GM12865 (cell line): ENCODE measurements around the gene OSM.

Experiments
- DNase-seq: peaks from one replicate; pipeline ENCODE4 v3.0.0; 2010; ENCODE audit warnings: low read depth
- H3K4me3 ChIP-seq: 2 replicates; pipeline ENCODE4 v1.5.1; 2011; ENCODE audit warnings: mild to moderate bottlenecking, low read depth, low read length, control low read depth
- TF ChIP-seq, protein P1 (sequence below): IDR thresholded peaks from 2 replicates; pipeline ENCODE4 v1.5.1; 2011; ENCODE audit warnings: low read length, control low read depth, low read depth, inconsistent platforms; ENCODE audit not compliant: insufficient read depth; ENCODE audit errors: missing control alignments

Gene OSM

DNA sequence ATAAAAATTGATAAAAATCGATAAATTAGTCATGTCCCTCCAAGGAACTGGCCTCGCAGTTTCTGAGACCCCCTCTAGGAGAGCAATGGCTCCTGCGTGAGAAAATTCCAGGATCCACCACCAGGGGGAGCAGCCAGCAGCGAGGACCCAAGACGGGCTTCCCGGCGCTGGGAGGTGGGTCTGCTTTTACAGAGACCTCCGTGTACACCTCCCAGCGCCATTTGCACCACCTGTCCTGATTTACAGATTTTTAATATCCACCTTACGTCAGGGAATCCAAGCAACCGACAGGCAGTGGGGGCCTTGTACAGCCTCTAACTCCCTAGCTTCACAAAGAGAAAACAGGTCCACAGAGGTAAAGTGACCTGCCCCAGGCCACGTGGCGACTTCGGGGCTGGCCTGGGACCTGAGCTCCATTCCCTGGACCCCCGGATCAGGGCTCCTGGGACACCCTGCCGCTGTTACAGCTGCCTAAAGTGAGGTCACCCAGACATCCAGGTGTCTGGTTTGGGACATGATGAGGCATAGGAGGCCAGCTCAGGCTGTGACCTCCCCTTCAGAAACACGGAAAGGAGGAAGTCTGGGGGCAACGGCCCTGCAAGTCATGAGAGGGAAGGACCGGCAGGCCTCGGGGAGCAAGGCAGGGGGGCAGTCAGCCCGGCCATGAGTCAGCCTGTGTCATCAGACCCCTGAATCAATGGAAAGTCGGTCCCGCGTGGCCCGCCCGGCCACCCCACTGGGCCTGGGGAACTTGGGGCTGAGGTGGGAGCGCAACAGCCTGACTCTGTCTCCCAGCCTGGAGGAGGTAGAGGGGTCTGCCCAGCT is 3.5 kb downstream of the OSM start:
- TF ChIP-seq, protein P1, sequence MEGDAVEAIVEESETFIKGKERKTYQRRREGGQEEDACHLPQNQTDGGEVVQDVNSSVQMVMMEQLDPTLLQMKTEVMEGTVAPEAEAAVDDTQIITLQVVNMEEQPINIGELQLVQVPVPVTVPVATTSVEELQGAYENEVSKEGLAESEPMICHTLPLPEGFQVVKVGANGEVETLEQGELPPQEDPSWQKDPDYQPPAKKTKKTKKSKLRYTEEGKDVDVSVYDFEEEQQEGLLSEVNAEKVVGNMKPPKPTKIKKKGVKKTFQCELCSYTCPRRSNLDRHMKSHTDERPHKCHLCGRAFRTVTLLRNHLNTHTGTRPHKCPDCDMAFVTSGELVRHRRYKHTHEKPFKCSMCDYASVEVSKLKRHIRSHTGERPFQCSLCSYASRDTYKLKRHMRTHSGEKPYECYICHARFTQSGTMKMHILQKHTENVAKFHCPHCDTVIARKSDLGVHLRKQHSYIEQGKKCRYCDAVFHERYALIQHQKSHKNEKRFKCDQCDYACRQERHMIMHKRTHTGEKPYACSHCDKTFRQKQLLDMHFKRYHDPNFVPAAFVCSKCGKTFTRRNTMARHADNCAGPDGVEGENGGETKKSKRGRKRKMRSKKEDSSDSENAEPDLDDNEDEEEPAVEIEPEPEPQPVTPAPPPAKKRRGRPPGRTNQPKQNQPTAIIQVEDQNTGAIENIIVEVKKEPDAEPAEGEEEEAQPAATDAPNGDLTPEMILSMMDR, result peak; percentile 85
- peak; percentile 76 for DNase-seq
- H3K4me3 ChIP-seq, result no peak overlapping the region

DNA sequence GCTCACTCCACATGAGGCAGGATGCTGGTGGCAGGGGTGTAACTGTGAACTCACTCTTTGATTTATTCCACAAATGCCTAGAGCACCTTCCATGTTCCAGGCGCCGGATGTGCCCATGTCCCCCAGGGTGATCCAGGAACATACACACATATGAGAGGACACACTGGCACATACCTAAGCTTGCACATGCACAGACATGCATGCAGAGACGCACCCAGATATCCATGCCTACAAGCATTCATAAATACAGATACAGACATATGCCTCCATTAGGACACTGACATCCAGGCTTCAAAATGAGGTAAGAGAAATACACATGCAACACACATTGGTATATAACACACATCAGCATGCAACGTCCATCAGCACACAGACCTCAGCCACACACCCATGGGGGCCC is 4.5 kb downstream of the OSM start:
- H3K4me3 ChIP-seq, result no peak overlapping the region
- no peak for DNase-seq
- TF ChIP-seq, protein P1, result no peak

DNA sequence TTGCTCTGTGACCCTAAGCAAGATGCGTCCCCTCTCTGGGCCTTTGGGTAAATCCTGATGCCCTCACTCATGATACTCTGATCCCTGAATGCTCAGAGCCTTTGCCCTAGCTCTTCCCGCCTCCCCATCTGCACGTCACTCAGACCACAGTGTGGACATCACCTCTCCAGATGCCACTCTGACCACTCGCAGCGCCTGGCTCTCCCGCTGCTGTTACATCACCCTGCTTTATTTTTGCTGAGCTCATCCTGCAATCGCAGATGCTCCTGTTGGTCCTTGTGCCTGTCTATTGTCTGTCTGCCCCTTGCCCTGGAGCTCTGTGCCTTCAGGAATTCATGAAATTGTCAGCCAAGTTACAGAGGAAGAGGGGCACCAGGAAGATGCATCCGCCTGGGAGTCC is 5.5 kb downstream of the OSM start:
- no peak for DNase-seq
- TF ChIP-seq, protein P1, result no peak
- no peak overlapping the region for H3K4me3 ChIP-seq

DNA sequence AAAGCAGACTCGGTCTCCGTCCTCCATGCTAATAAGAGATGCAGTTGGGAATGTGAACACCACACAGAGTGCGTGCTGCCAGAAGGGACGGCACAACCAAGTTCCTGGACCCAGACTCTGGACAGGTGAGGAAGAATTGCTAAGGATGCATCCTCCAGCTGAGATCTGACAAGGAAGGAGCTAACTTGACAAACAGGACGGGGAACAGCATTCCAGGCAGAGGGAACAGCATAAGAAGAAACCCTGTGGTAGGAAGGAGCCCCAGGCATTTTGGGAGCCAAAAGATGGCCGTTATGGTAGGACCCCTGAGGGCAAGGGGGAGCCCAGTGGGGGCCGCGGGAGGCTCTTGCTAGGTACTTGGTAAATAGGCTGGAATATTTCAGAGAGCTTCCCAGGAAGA is 6.0 kb downstream of the OSM start:
- no peak overlapping the region for H3K4me3 ChIP-seq
- TF ChIP-seq, protein P1, result no peak
- DNase-seq, result no peak

DNA sequence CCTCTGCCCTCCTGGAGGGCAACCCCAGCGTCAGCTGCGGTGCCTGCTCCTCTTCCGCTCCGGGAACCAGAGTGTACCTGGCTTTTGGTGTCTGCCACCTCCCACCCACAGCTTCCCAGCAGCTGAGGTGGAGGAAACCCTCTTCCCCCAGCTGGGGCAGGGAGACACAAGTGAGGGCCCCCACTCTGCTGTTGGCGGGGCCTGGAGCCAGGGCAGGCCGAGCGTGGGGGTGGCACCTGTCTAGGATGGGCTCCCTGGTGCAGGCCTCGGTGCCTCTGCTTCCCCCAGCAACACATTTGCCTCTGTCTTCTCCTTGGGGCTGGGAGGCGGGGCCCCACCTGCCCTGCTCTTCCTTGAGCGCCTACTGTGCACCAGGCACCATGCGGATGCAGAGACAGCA is 6.4 kb downstream of the OSM start:
- no peak overlapping the region for H3K4me3 ChIP-seq
- TF ChIP-seq, protein P1, result no peak
- no peak for DNase-seq

DNA sequence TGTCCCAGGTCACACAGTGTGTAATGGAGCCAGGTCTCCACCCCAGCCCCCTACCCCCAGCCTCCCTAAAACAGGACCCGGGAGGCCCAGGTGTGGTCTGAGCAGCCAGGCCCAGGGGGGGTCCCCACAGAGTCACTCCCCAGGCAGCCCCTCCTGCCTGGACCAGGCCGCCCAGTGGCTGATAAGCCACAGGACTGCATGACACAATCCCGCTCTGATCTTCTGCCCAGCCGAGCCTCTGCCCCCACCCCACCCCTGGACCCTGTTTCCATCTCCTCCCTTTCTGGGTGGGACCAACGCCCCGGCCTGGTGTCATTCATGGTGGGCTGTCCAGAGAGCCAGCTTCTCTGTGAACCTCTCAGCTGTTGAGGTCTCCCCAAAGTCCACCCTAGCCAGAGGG is 12.3 kb downstream of the OSM start:
- DNase-seq, result no peak
- TF ChIP-seq, protein P1, result no peak
- H3K4me3 ChIP-seq, result no peak overlapping the region
